C4-2B (cell line): ENCODE results near the gene SPATA6.
A peak's percentile ranks its signal among the peaks of the same experiment; 100 is the strongest.
"Not testable (repeated sequence)": the region's sequence is repeated elsewhere in the genome, so short reads cannot be mapped to it uniquely, and the experiment has no call there.

Experiments used
- ZFX ChIP-seq: fragments of 450-650 bp; IDR thresholded peaks from 2 replicates; pipeline ENCODE4 v1.6.1; 2017
- TF ChIP-seq, protein P1 (sequence below): fragments of 450-650 bp; conservative IDR thresholded peaks from 2 replicates; pipeline ENCODE4 v1.5.1; 2017; ENCODE audit warnings: mild to moderate bottlenecking

DNA sequence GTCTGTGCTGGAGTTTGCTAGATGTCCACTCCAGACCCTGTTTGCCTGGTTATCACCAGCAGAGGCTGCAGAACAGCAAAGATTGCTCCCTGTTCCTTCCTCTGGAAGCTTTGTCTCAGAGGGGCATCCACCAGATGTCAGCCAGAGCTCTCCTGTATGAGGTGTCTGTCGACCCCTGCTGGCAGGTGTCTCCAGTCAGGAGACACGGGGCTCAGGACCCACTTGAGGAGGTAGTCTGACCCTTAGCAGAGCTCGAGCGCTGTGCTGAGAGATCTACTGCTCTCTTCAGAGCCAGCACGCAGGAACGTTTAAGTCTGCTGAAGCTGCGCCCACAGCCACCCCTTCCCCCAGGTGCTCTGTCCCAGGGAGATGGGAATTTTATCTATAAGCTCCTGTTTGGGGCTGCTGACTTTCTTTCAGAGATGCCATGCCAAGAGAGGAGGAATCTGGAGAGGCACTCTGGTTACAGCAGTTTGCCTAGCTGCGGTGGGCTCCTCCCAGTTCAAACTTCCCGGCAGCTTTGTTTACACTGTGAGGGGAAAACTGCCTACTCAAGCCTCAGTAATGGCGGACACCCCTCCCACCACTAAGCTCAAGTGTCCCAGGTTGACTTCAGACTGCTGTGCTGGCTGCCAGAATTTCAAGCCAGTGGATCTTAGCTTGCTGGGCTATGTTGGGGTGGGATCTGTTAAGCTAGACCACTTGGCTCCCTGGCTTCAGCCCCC, 187.1 kb downstream of the SPATA6 start:
- TF ChIP-seq, protein P1, sequence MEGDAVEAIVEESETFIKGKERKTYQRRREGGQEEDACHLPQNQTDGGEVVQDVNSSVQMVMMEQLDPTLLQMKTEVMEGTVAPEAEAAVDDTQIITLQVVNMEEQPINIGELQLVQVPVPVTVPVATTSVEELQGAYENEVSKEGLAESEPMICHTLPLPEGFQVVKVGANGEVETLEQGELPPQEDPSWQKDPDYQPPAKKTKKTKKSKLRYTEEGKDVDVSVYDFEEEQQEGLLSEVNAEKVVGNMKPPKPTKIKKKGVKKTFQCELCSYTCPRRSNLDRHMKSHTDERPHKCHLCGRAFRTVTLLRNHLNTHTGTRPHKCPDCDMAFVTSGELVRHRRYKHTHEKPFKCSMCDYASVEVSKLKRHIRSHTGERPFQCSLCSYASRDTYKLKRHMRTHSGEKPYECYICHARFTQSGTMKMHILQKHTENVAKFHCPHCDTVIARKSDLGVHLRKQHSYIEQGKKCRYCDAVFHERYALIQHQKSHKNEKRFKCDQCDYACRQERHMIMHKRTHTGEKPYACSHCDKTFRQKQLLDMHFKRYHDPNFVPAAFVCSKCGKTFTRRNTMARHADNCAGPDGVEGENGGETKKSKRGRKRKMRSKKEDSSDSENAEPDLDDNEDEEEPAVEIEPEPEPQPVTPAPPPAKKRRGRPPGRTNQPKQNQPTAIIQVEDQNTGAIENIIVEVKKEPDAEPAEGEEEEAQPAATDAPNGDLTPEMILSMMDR, result peak; percentile 32
- not testable (repeated sequence) for TF ChIP-seq ZFX
